GM12801 (cell line): Measurements from ENCODE around the gene RAB11FIP5.

Experiments used
- CTCF ChIP-seq: IDR thresholded peaks from one replicate; pipeline ENCODE4 v1.5.1; 2011; ENCODE audit warnings: control low read depth; ENCODE audit not compliant: insufficient read length; ENCODE audit errors: extremely low read depth

Gene RAB11FIP5

DNA sequence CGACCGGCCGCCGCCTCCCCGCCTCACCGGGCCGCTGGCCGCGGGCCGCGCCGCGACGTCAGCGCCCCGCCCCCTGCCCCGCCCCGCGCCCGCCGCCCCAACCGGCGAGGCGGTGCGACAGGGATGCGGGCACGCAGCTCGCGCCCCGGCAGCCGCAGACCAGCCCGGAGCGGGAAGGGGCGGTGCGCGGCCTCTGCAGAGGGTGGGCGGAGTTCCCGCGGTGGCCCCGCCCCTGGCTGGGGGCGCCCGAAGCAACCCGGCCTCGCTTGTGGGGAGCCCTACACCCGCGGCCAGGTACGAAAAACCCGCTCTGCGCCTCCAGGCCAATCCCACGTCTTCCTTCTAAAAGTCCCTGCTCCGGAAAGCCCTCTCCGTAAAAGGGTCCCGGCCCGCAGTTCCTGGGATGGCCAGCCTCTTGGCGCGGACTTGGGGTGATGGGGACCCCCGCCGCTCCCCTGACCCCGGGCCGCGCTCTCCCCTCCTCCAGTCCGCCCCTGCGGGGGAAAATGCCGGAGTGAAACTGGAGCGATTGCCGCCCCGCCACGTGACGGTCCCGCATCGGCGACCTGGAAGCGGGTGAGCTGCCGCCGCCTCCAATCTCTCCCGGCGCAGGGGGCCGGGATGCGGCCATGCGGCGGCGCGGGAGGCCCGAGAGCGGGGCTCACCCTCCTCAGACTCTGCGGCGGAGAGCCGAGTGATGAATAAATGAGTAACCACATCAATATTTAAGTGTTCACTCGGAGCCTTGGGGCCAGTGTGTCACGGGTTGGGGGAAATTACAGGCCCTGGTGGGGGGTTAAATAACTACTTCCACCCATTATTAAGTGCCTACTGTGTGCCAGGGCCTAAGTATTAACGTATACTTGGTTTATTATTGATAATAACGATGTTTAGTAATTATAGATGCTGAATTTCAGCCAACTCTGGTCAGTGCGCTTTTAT, at the start of gene RAB11FIP5:
RAB11FIP5 (minus strand) TSS at position 36 of the 942 bp plus-strand sequence. CDS start 171 bp downstream, outside the sequence.
- TF ChIP-seq CTCF: no peak

- TF ChIP-seq CTCF: no peak
Observed at GRCh38 chr2:73156539-73157124, 43.9 kb upstream of the RAB11FIP5 start.

DNA sequence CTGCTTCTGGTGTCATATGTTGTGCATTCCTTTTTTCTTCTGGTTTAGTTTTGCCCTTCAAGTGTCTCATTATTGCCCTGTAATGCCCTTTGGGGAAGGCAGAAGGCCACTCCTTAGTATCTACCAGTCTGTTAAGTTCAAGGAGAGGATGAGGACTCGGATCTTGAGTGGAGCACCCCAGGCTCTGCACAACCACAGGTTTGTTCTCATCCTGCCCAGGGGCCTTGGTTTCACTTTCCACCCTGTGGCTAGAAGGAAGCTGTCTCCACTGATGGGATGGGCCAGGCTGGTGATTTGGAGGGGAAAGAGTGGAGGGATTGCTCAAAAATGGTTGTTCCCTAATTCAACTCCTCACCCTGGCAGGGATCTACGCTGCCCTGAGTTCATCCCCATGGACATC, 30.2 kb upstream of the RAB11FIP5 start:
- no peak for TF ChIP-seq CTCF

DNA sequence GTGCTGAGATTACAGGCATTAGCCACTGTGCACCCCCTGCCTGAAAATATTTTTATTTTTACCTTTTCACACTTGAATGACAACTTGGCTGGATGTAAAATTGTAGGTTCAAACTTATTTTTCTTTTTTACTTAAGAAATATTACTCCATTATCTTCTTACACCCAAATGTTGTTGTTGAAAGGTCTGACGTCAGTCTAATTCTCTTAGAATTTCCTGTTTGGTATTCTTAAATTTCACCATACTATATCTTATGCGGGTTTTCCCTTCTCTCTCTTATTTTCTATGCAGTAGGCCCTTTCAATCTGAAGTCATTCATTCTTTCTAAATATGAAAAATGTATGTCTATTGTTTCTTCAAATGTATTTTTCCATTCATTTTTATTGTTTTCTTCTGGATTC, 29.1 kb upstream of the RAB11FIP5 start:
- TF ChIP-seq CTCF: no peak

GRCh38 chr2:73135236-73135635, 22.5 kb upstream of the RAB11FIP5 start:
- no peak for TF ChIP-seq CTCF

- TF ChIP-seq CTCF: no peak
Observed at GRCh38 chr2:73134471-73134870, 21.7 kb upstream of the RAB11FIP5 start.

- TF ChIP-seq CTCF: no peak
Observed at GRCh38 chr2:73133566-73134197, 20.9 kb upstream of the RAB11FIP5 start.
